B cell (primary cell): ENCODE data around the gene TNRC6C. TPM values are rescaled to one million over a fixed set of nuclear protein-coding genes. Genes with fewer than 3 reads are reported as not detected.

Experiments used
- ATAC-seq: fragments of 200-7000 bp; cut with Tn5 transposase; one replicate; pipeline ENCODE4 v1.10.0; 2021; ENCODE audit warnings: low read depth, mild to moderate bottlenecking, moderate number of reproducible peaks, moderate library complexity
- CTCF ChIA-PET: fragments of 350-600 bp; sonication (Branson Sonifier 250); formaldehyde crosslinking; loops from one replicate; lab custom pipeline; 2021; ENCODE audit warnings: antibody characterized with exemption, inconsistent platforms; lab: Charles Lee
- POLR2A ChIA-PET: fragments of 350-600 bp; sonication (Branson Sonifier 250); formaldehyde crosslinking; loops from one replicate; lab custom pipeline; 2021; ENCODE audit warnings: antibody characterized with exemption; lab: Charles Lee
- DNase-seq: peaks from one replicate; pipeline ENCODE4 v3.0.0; 2013
- H2AFZ ChIP-seq: 2 replicates; pipeline ENCODE4 v1.6.1; 2012; ENCODE audit warnings: mild to moderate bottlenecking, low read depth, low read length; ENCODE audit not compliant: insufficient read depth, poor library complexity, severe bottlenecking
- H3K27ac ChIP-seq, 2 donors: 1 replicate in 1 of 2; 2 replicates in 1 of 2; pipeline ENCODE4 v1.5.1; 2012 to 2013; ENCODE audit warnings: low read length in 2 of 2, mild to moderate bottlenecking in 2 of 2, moderate library complexity in 1 of 2
- H3K27me3 ChIP-seq, 4 experiments: fragments of 200-600 bp in 1 of 4; sonication (generic) in 1 of 4; replicated peaks in 1 of 4; 1 replicate in 2 of 4; 2 replicates in 2 of 4; pipeline versions ENCODE4 v1.6.1 to v1.7.0; 2013 to 2016; ENCODE audit warnings: low read length in 3 of 4, mild to moderate bottlenecking in 2 of 4, mixed read lengths in 1 of 4, moderate library complexity in 1 of 4; ENCODE audit not compliant: insufficient read depth in 4 of 4, control insufficient read depth in 3 of 4; ENCODE audit errors: control extremely low read depth in 1 of 4
- H3K36me3 ChIP-seq, 2 experiments: replicated peaks in 1 of 2; 1 replicate in 1 of 2; 2 replicates in 1 of 2; pipeline versions ENCODE4 v1.6.1 to v1.7.1; 2013; ENCODE audit warnings: low read length in 1 of 2; ENCODE audit not compliant: insufficient read depth in 2 of 2, control insufficient read depth in 1 of 2; ENCODE audit errors: control extremely low read depth in 1 of 2, extremely low read depth in 1 of 2
- H3K4me1 ChIP-seq, 2 donors: fragments of 200-600 bp in 1 of 2; sonication (generic) in 1 of 2; 1 replicate in 1 of 2; 2 replicates in 1 of 2; pipeline versions ENCODE4 v1.5.1 to v1.6.1; 2013 to 2017; ENCODE audit warnings: low read length in 2 of 2; ENCODE audit not compliant: control insufficient read depth in 2 of 2, insufficient read depth in 2 of 2
- H3K4me2 ChIP-seq: replicated peaks from 2 replicates; pipeline ENCODE3; 2012; ENCODE audit warnings: mild to moderate bottlenecking, low read depth, low read length; ENCODE audit not compliant: poor library complexity, severe bottlenecking
- H3K4me3 ChIP-seq, 5 experiments: fragments of 200-600 bp in 1 of 5; sonication (generic) in 1 of 5; 1 replicate in 3 of 5; 2 replicates in 2 of 5; pipeline versions ENCODE4 v1.5.1 to v1.7.0; 2011 to 2016; ENCODE audit warnings: low read length in 4 of 5, mild to moderate bottlenecking in 4 of 5, low read depth in 2 of 5, control low read depth in 1 of 5, moderate library complexity in 1 of 5; ENCODE audit not compliant: insufficient read depth in 1 of 5; ENCODE audit errors: control extremely low read depth in 1 of 5, extremely low read depth in 1 of 5
- H3K79me2 ChIP-seq: fragments of 200-600 bp; sonication (generic); one replicate; pipeline ENCODE4 v1.6.0; 2016; ENCODE audit warnings: low read length; ENCODE audit not compliant: control insufficient read depth, insufficient read depth
- H3K9ac ChIP-seq: fragments of 200-600 bp; sonication (generic); 2 replicates; pipeline ENCODE4 v1.6.1; 2017; ENCODE audit warnings: mild to moderate bottlenecking, low read length, moderate library complexity
- H3K9me3 ChIP-seq, 3 donors: one replicate each; pipeline versions ENCODE4 v1.6.1 to v1.7.1; 2013; ENCODE audit warnings: low read length in 2 of 3; ENCODE audit not compliant: control insufficient read depth in 2 of 3, insufficient read depth in 1 of 3; ENCODE audit errors: control extremely low read depth in 1 of 3
- H4K20me1 ChIP-seq: 2 replicates; pipeline ENCODE4 v1.6.0; 2012; ENCODE audit warnings: mild to moderate bottlenecking, low read length; ENCODE audit not compliant: insufficient read depth, control insufficient read depth, poor library complexity, severe bottlenecking
- H3K27ac Mint-ChIP-seq: one replicate; pipeline ENCODE4 v1.8.0; 2021; ENCODE audit warnings: mixed read lengths
- H3K27me3 Mint-ChIP-seq: one replicate; pipeline ENCODE4 v1.8.0; 2021; ENCODE audit warnings: mixed read lengths
- H3K4me1 Mint-ChIP-seq: one replicate; pipeline ENCODE4 v1.8.0; 2021; ENCODE audit warnings: mixed read lengths
- H3K4me3 Mint-ChIP-seq: one replicate; pipeline ENCODE4 v1.8.0; 2021; ENCODE audit warnings: mixed read lengths
- H3K9me3 Mint-ChIP-seq: one replicate; pipeline ENCODE4 v1.8.0; 2022; ENCODE audit warnings: mixed read lengths; ENCODE audit not compliant: insufficient read depth
- CTCF ChIP-seq: fragments of 200-600 bp; IDR thresholded peaks from one replicate; pipeline ENCODE4 v1.8.0; 2022; ENCODE audit warnings: antibody characterized with exemption, mild to moderate bottlenecking
- EZH2 ChIP-seq: IDR thresholded peaks from 2 replicates; pipeline ENCODE4 v1.6.1; 2012; ENCODE audit warnings: borderline replicate concordance, low read depth, mild to moderate bottlenecking, moderate library complexity, low read length; ENCODE audit not compliant: insufficient read depth, poor library complexity, severe bottlenecking
- WGBS: methylation state at CpG from one replicate; pipeline ENCODE4 v1.1.5; 2013; ENCODE audit warnings: missing lambda C conversion rate; ENCODE audit not compliant: insufficient coverage; 5-methylcytosine and 5-hydroxymethylcytosine counted together
- intact Hi-C: fragments of 100-400 bp; cut with micrococcal nuclease; formaldehyde crosslinking; loops from one replicate; pipeline ENCODE4 v1.10.0; 2022
- polyA plus RNA-seq: library from polyadenylated mRNA; depleted of rRNA; stranded (reverse); fragments of >200 nt; gene quantifications from 2 replicates; pipeline ENCODE4 v1.2.3, GENCODE V29; 2012
- total RNA-seq, 2 donors: library from RNA; stranded (reverse); fragments of 120-200 nt in 1 of 2; gene quantifications; 1 replicate in 1 of 2; 2 replicates in 1 of 2; pipeline versions ENCODE4 v1.2.3 to v1.2.4, GENCODE V29; 2013 to 2022

Gene TNRC6C
- total and polyA plus RNA-seq, 2 donors (not counting 1 experiment from before 2014, with no cell fraction given), result 3.9 to 63.8 TPM

GRCh38 chr17:78147315-78147998 is 189.0 kb downstream of the TNRC6C start:
- ChIA-PET CTCF (interaction anchor here (1.0 to 5.3 kb wide), 5 partner anchors 11 to 29 kb away, joined by 3 to 34 read pairs (median 4); partner anchors contain the start of genes SYNGR2 and TMC6), POLR2A (interaction anchor here (0.8 to 2.4 kb wide), 11 partner anchors 8 to 29 kb away, joined by 3 to 11 read pairs (median 5); partner anchors contain the start of genes TMC6 and TMC8)
- H3K4me2 ChIP-seq, result peak overlapping the region; percentile 67
- Mint-ChIP-seq H3K9me3 (no peaks in the 10 kb centered on the region), H3K27ac (peak overlapping the region; percentile 95), H3K4me3 (peak overlapping the region; percentile 79), H3K4me1 (peaks cover 73% of the 10 kb centered on the region), H3K27me3 (no peaks in the 10 kb centered on the region)
- H3K4me1 ChIP-seq, result peaks cover 69 to 90% of the 10 kb centered on the region in 2 donors
- peak overlapping the region; percentile 38 for H3K9ac ChIP-seq
- peaks cover 0 to 3% of the 10 kb centered on the region in 2 experiments for H3K36me3 ChIP-seq
- intact Hi-C loops, result loop anchor here (1.0 to 2.0 kb wide), 2 partner anchors 8 to 15 kb away; no protein-coding TSS in a partner anchor
- peak overlapping the region in 1 of 5 experiments; percentile 27 for H3K4me3 ChIP-seq
- peaks cover 18% of the 10 kb centered on the region for H3K79me2 ChIP-seq
- DNase-seq (peak; percentile 94), ATAC-seq (peak; percentile 82)
- H3K27me3 ChIP-seq, result no peaks in the 10 kb centered on the region
- H2AFZ ChIP-seq, result peak overlapping the region; percentile 41
- peaks cover 0 to 19% (median 0%) of the 10 kb centered on the region in 3 donors for H3K9me3 ChIP-seq
- peak overlapping the region; percentile 97 to 98 for H3K27ac ChIP-seq
- 10% methylated on average over 7 of the region's 8 CpGs for WGBS
- TF ChIP-seq EZH2 (no peak), CTCF (no peak)
- H4K20me1 ChIP-seq, result no peaks in the 10 kb centered on the region
